NCI-H1105 (cell line): Measurements from ENCODE around the gene TEX19.
A peak's percentile ranks its signal among the peaks of the same experiment; 100 is the strongest.

ENCODE experiments used
- DNase-seq: peaks from one replicate; lab custom pipeline; 2025; lab: John Stamatoyannopoulos, UW

Gene TEX19

GRCh38 chr17:82358465-82359350, at the start of gene TEX19:
TSS of gene TEX19 (plus strand) at chr17:82359247. CDS start at chr17:82362151, 2,904 bp downstream.
- DNase-seq = peak; percentile 34

- DNase-seq = no peak
These were observed 49.1 kb upstream of the TEX19 start for GRCh38 chr17:82309656-82310570.

- DNase-seq = no peak
These were observed 48.2 kb upstream of the TEX19 start for GRCh38 chr17:82310877-82311276.

- DNase-seq = no peak
These were observed 47.1 kb upstream of the TEX19 start for GRCh38 chr17:82311971-82312370.

- no peak for DNase-seq
These were observed 45.6 kb upstream of the TEX19 start for GRCh38 chr17:82313195-82314011.

GRCh38 chr17:82314012-82314726, 44.9 kb upstream of the TEX19 start:
- no peak for DNase-seq

GRCh38 chr17:82314727-82315605, 44.1 kb upstream of the TEX19 start:
- no peak for DNase-seq

GRCh38 chr17:82315703-82316358, 43.2 kb upstream of the TEX19 start:
- DNase-seq = no peak

GRCh38 chr17:82316651-82317393, 42.2 kb upstream of the TEX19 start:
- DNase-seq = no peak

GRCh38 chr17:82317394-82318168, 41.5 kb upstream of the TEX19 start, which contains the start of gene CD7:
TSS of gene CD7 (minus strand) at chr17:82317608. CDS start at chr17:82317495, 113 bp downstream.
- DNase-seq = no peak

- no peak for DNase-seq
These were observed 40.9 kb upstream of the TEX19 start for GRCh38 chr17:82318169-82318498.

GRCh38 chr17:82318772-82319606, 40.1 kb upstream of the TEX19 start:
- no peak for DNase-seq

- DNase-seq = no peak
These were observed 39.4 kb upstream of the TEX19 start for GRCh38 chr17:82319619-82320062.

- no peak for DNase-seq
These were observed 38.8 kb upstream of the TEX19 start for GRCh38 chr17:82320140-82320840.

- DNase-seq = peak; percentile 24
These were observed 37.8 kb upstream of the TEX19 start for GRCh38 chr17:82320956-82321927.
